Colonic mucosa (tissue), 4 donors: ENCODE measurements around the gene TRIM56. TPM values are rescaled to one million over a fixed set of nuclear protein-coding genes. Genes with fewer than 3 reads are reported as not detected.
"Not testable (repeated sequence)": the region's sequence is repeated elsewhere in the genome, so short reads cannot be mapped to it uniquely, and the experiment has no call there.

Source experiments
- DNase-seq: peaks from one replicate; pipeline ENCODE4 v3.0.0-alpha.2; 2020
- H3K27ac ChIP-seq: fragments of 200-600 bp; one replicate; pipeline ENCODE4 v1.8.0; 2021
- H3K27me3 ChIP-seq: fragments of 200-600 bp; one replicate; pipeline ENCODE4 v1.8.0; 2021
- H3K36me3 ChIP-seq: fragments of 200-600 bp; one replicate; pipeline ENCODE4 v1.8.0; 2021
- H3K4me1 ChIP-seq: fragments of 200-600 bp; one replicate; pipeline ENCODE4 v1.8.0; 2021; ENCODE audit warnings: mild to moderate bottlenecking
- H3K4me3 ChIP-seq: fragments of 200-600 bp; one replicate; pipeline ENCODE4 v1.8.0; 2021
- H3K9ac ChIP-seq, 2 donors: one replicate each; pipeline ENCODE4 v1.7.0; 2013; ENCODE audit warnings: control low read depth in 2 of 2, low read depth in 2 of 2, low read length in 2 of 2
- H3K9me3 ChIP-seq: fragments of 200-600 bp; one replicate; pipeline ENCODE4 v1.8.0; 2021
- CTCF ChIP-seq: fragments of 200-600 bp; IDR thresholded peaks from one replicate; pipeline ENCODE4 v1.8.0; 2022; ENCODE audit warnings: antibody characterized with exemption, mild to moderate bottlenecking
- intact Hi-C: fragments of 100-400 bp; cut with DNase I; formaldehyde crosslinking; loops from one replicate; pipeline ENCODE4 v1.14.1; 2022
- total RNA-seq, 2 donors: library from RNA; stranded (reverse); fragmentation: NEBNext Ultra II Directional in 1 of 2; extraction: Animal tissue kit (Norgen Biotek cat#: 25700) in 1 of 2; gene quantifications; one replicate each; pipeline ENCODE4 v1.2.1, GENCODE V29; 2021
- donor health status: healthy.
- donor health status: DM: no; HTN: no; CAD: no.
- donor health status: DM: no; HTN: no; CAD: no.

Gene TRIM56
- total RNA-seq, 2 donors from 2014 or later = 33.7 to 47.9 TPM

- Histone ChIP-seq H3K9ac (no peak overlapping the region), H3K9me3 (no peaks in the 10 kb centered on the region), H3K36me3 (no peaks in the 10 kb centered on the region), H3K4me1 (peaks cover 4% of the 10 kb centered on the region), H3K4me3 (no peak overlapping the region), H3K27ac (no peak overlapping the region), H3K27me3 (no peaks in the 10 kb centered on the region)
- intact Hi-C loops = no loop called here
- DNase-seq = no peak
- no peak for TF ChIP-seq CTCF
Observed at GRCh38 chr7:101128040-101128834, 43.0 kb downstream of the TRIM56 start.

GRCh38 chr7:101129603-101130117, 44.4 kb downstream of the TRIM56 start:
- no peaks in the 10 kb centered on the region for H3K36me3 ChIP-seq
- no peak for DNase-seq
- intact Hi-C loops = no loop called here
- H3K4me1 ChIP-seq = peaks cover 4% of the 10 kb centered on the region
- H3K4me3 ChIP-seq = no peak overlapping the region
- no peaks in the 10 kb centered on the region for H3K9me3 ChIP-seq
- TF ChIP-seq CTCF = no peak
- H3K27me3 ChIP-seq = no peaks in the 10 kb centered on the region
- H3K9ac ChIP-seq = no peak overlapping the region
- H3K27ac ChIP-seq = no peak overlapping the region

- H3K4me3 ChIP-seq, H3K4me1 ChIP-seq, H3K27me3 ChIP-seq, H3K36me3 ChIP-seq, H3K9ac ChIP-seq, intact Hi-C loops, H3K9me3 ChIP-seq, H3K27ac ChIP-seq, DNase-seq: not testable (repeated sequence)
Observed at GRCh38 chr7:101132626-101133600, 47.6 kb downstream of the TRIM56 start.

- Histone ChIP-seq H3K27ac (no peak overlapping the region), H3K4me1 (peaks cover 5% of the 10 kb centered on the region), H3K27me3 (no peaks in the 10 kb centered on the region), H3K4me3 (no peak overlapping the region), H3K9ac (no peak overlapping the region), H3K36me3 (no peaks in the 10 kb centered on the region), H3K9me3 (no peaks in the 10 kb centered on the region)
- intact Hi-C loops = no loop called here
- no peak for TF ChIP-seq CTCF
- no peak for DNase-seq
Observed at GRCh38 chr7:101133621-101134398, 48.5 kb downstream of the TRIM56 start.

- H3K9me3 ChIP-seq = no peaks in the 10 kb centered on the region
- H3K4me1 ChIP-seq = peaks cover 5% of the 10 kb centered on the region
- no peak overlapping the region for H3K4me3 ChIP-seq
- H3K9ac ChIP-seq = no peak overlapping the region
- H3K36me3 ChIP-seq = no peaks in the 10 kb centered on the region
- no peak overlapping the region for H3K27ac ChIP-seq
- H3K27me3 ChIP-seq = no peaks in the 10 kb centered on the region
- TF ChIP-seq CTCF = no peak
- DNase-seq = no peak
- intact Hi-C loops = no loop called here
Observed at GRCh38 chr7:101134399-101134980, 49.2 kb downstream of the TRIM56 start.
